SJSA1 (cell line): ENCODE data around the gene PIR. TPM values are rescaled to one million over a fixed set of nuclear protein-coding genes. Genes with fewer than 3 reads are reported as not detected.

Source experiments
- DNase-seq, 2 experiments: peaks; one replicate each; pipeline ENCODE4 v3.0.0-alpha.2; 2015 to 2020; ENCODE audit warnings: low spot score in 2 of 2, low read depth in 1 of 2
- H3K27ac ChIP-seq: fragments of 250-450 bp; sonication (Bioruptor Pico); 2 replicates; pipeline ENCODE4 v1.5.1; 2020; ENCODE audit warnings: mild to moderate bottlenecking, moderate library complexity
- H3K27me3 ChIP-seq: fragments of 250-450 bp; sonication (Bioruptor Pico); replicated peaks from 2 replicates; pipeline ENCODE4 v1.5.1; 2020; ENCODE audit warnings: mild to moderate bottlenecking, moderate library complexity
- H3K36me3 ChIP-seq: fragments of 250-450 bp; sonication (Bioruptor Pico); 2 replicates; pipeline ENCODE4 v1.5.1; 2020; ENCODE audit warnings: mild to moderate bottlenecking
- H3K4me1 ChIP-seq: fragments of 250-450 bp; sonication (Bioruptor Pico); replicated peaks from 2 replicates; pipeline ENCODE4 v1.6.1; 2021; ENCODE audit warnings: mild to moderate bottlenecking
- H3K4me3 ChIP-seq: fragments of 250-450 bp; sonication (Bioruptor Pico); 2 replicates; pipeline ENCODE4 v1.5.1; 2020; ENCODE audit warnings: mild to moderate bottlenecking
- H3K9me3 ChIP-seq: fragments of 250-450 bp; sonication (Bioruptor Pico); replicated peaks from 2 replicates; pipeline ENCODE4 v1.5.1; 2020; ENCODE audit warnings: mild to moderate bottlenecking
- total RNA-seq: library from RNA; depleted of rRNA; stranded (reverse); fragments of >200 nt; shearing (Covaris generic); gene quantifications from 2 replicates; pipeline ENCODE4 v1.2.3, GENCODE V29; 2014

The PIR gene
- total RNA-seq, 1 experiment from 2014 or later: 49.0 TPM

DNA sequence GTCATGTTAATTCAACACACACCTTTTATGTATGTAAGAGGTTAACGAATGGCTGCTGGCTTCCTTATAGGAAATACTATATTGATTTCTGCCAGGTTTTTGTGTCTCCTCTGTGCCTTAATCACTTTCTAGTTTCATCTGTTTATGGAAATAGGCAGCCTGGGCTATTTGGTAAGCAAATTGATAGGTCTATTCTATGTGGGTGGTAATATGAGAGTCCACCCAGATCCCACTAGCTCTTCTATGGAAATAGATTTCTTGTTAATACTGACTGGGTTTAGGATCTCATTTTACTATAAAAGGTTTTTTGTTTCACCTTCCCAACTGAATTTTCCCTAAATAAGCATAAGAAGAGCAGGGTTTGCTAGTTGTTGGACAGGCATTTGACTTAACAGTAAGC is 11.5 kb upstream of the PIR start:
- Histone ChIP-seq H3K36me3 (no peaks in the 10 kb centered on the region), H3K27ac (no peak overlapping the region), H3K4me3 (no peak overlapping the region), H3K9me3 (no peaks in the 10 kb centered on the region), H3K4me1 (no peaks in the 10 kb centered on the region), H3K27me3 (no peaks in the 10 kb centered on the region)
- DNase-seq: no peak

DNA sequence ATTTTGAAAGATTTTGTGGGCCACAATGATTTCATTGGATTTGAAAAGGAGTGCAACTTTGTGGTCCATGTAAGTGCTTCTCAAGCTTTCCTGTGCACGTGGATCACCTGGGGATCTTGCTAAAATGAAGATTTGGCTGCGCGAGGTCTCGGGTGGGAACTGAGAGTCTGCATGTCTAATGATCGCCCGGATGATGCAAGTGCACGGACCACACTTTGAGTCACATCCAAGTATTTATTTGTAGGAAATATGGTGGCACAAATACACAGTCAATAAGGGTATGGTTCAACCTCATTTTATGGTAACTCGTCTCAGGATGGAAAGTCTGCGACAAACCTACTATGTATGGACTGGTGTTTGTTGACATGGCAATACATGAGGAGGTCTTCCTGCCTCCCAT is 8.4 kb upstream of the PIR start:
- no peaks in the 10 kb centered on the region for H3K4me1 ChIP-seq
- no peak overlapping the region for H3K27ac ChIP-seq
- H3K4me3 ChIP-seq: no peak overlapping the region
- H3K27me3 ChIP-seq: no peaks in the 10 kb centered on the region
- H3K36me3 ChIP-seq: no peaks in the 10 kb centered on the region
- no peak for DNase-seq
- H3K9me3 ChIP-seq: no peaks in the 10 kb centered on the region

DNA sequence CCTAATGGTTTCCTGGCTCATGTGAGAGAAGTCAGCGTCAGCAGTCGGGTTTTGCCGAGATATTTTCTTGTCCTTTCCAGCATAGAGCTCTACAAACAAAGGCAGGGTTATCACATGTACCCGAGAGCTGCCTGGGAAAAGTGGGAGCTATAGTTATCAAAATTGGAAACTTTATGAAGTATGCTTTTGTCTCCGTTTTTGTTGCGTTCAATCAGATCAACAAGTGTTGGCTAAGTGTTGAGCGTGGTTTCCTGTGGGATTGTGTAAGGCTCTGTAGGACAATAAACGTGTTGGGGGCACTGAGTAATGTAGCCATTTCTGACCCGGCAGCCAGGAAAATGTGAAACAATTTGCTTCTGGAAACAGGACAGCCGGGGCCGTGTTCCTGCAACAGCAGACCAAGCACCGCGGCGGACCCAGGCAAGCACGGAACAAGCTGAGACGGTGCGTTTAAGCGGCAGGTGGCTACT is 7.4 kb upstream of the PIR start, which contains the start of gene BMX:
Gene BMX, plus strand, starts transcription at position 311 of the 470 bp plus-strand sequence. CDS start 7,547 bp downstream, outside the sequence.
- Histone ChIP-seq H3K9me3 (no peaks in the 10 kb centered on the region), H3K4me1 (no peaks in the 10 kb centered on the region), H3K27ac (no peak within 1 kb of the TSS), H3K36me3 (no peaks in the 10 kb centered on the region), H3K27me3 (no peaks in the 10 kb centered on the region), H3K4me3 (no peak within 1 kb of the TSS)
- no peak for DNase-seq

DNA sequence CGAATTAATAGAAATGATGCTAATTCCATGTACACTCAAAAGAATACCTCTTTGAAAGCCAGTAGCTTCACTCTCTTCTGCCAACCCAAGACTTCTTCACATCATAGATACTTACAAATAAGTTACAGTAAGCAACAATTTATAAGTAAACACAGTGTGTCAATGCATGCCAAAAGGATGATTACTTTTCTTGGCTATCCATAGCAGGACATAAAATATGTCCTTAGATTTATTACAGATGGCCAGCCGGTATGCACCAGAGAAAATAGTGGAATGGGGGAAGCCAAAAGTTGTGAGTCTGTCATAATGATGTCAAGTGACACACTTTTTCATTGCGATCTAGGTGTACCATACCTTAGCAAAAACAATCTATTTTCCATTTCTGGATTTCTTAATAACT is 6.8 kb upstream of the PIR start:
- Histone ChIP-seq H3K4me3 (no peak overlapping the region), H3K9me3 (no peaks in the 10 kb centered on the region), H3K36me3 (no peaks in the 10 kb centered on the region), H3K27ac (no peak overlapping the region), H3K27me3 (no peaks in the 10 kb centered on the region), H3K4me1 (no peaks in the 10 kb centered on the region)
- no peak for DNase-seq

DNA sequence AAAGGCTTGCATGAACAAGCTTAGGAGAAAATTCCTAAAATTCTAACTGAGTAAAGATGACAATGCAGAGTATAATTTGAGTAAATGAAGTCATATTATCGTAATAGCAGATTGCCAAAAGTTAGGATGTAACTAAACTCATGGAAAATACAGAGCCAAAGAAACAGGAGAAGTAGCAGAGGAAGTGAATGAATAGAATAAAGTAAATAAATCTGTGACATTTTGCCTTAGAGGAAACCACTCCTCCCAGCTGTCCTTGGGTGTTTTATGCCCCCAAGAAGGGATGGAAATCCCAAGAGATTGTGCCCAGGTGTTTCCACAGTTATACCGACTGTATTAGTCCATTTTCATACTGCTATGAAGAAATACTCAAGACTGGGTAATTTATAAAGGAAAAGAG is 5.6 kb upstream of the PIR start:
- H3K27me3 ChIP-seq: no peaks in the 10 kb centered on the region

DNA sequence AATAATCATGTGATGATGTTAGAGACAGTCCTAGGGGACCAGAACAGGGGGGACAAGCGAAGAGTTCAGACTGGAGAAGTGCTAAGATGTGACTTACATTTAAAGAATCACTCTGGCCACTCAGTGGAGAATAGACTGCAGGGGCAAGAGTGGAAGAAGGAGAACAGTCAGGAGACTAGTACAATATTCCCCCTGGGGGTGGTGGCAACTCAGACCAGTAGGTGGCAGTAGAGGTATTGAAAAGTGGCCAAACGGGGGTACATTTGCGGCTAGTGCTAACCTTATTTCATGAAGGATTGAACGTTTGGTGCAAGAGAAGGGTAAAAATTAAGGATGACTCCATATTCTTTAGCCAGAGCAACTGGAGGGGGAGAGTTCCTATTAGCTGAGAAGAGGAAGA is 4.7 kb upstream of the PIR start:
- no peaks in the 10 kb centered on the region for H3K36me3 ChIP-seq
- no peaks in the 10 kb centered on the region for H3K9me3 ChIP-seq
- H3K4me1 ChIP-seq: no peaks in the 10 kb centered on the region
- no peak overlapping the region for H3K27ac ChIP-seq
- H3K4me3 ChIP-seq: no peak overlapping the region
- no peaks in the 10 kb centered on the region for H3K27me3 ChIP-seq
- peak; percentile 9 to 44 for DNase-seq

More for the DNA sequence above, 5.6 kb upstream of the PIR start:
- Histone ChIP-seq H3K36me3 (no peaks in the 10 kb centered on the region), H3K27ac (no peak overlapping the region), H3K4me1 (no peaks in the 10 kb centered on the region), H3K4me3 (no peak overlapping the region), H3K9me3 (no peaks in the 10 kb centered on the region)
- no peak for DNase-seq

DNA sequence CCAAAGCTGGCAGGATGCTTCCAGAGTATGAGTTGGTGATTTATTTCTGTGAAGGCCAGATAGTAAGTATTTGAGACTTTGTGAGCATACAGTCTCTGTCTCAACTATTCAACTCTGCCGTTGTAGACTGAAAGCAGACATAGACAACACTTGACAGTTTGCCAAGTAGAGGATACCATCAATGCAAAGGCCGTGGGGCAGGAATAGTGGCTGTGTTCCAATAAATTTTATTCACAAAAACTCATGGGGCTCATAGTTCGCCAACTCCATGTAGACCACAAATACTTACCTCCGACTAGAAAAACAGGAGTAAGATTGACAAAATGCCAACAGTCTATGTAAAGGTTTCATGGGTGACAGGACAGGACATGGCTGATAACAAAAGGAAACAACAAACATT is 3.7 kb upstream of the PIR start:
- H3K27me3 ChIP-seq: no peaks in the 10 kb centered on the region
- H3K36me3 ChIP-seq: no peaks in the 10 kb centered on the region
- no peaks in the 10 kb centered on the region; the same call in 1 of the 2 replicates for H3K4me1 ChIP-seq
- no peak overlapping the region for H3K4me3 ChIP-seq
- no peak overlapping the region for H3K27ac ChIP-seq
- DNase-seq: no peak
- no peaks in the 10 kb centered on the region for H3K9me3 ChIP-seq

DNA sequence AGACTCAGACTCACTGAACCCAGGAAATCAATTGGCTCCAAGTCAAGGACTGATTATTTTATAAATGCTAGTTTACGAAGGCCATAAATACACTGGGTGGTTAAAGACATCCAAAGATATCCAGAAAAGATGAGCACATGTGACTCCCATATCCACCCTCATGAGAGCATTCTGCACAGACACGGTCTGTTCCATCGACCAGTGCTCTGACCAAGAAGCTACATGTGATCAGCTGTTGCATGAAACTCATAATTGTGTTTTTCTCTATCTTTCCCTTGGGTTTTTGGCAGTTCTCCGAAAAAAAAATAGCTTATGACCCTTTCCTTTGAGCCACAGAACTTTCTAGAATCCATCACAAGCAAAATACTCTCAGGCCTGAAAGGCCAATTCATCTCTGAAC is 2.7 kb upstream of the PIR start:
- H3K27me3 ChIP-seq: no peaks in the 10 kb centered on the region
- H3K4me3 ChIP-seq: no peak overlapping the region
- no peak for DNase-seq
- H3K36me3 ChIP-seq: 0 out of 2 replicates have a peak, but pooled peaks cover 3% of the 10 kb centered on the region
- no peaks in the 10 kb centered on the region for H3K9me3 ChIP-seq
- H3K4me1 ChIP-seq: no peaks in the 10 kb centered on the region; the same call in 1 of the 2 replicates
- H3K27ac ChIP-seq: no peak overlapping the region

DNA sequence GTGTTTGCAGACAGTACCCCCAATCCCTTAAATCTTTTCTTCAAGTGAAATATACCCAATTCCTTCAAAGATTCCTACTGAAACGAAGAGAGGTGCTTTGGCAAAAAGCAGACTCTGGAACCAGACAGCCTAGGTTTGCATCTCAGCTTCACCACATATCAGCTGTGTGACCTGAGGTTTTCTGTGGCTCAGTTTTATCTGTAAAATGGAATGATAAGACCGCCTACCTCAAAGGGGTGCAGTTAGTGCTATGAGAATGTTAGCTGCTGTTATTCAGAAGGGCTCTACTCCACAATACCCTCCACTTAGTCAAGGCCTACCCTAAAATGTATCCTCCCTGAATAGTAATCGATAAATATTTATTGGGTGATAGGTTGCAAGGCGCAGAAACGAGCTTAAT is 664 bp downstream of the PIR start:
- Histone ChIP-seq H3K36me3 (0 out of 2 replicates have a peak, but pooled peaks cover 3% of the 10 kb centered on the region), H3K27ac (peak overlapping the region; percentile 85), H3K4me3 (peak overlapping the region; percentile 50), H3K9me3 (no peaks in the 10 kb centered on the region), H3K27me3 (no peaks in the 10 kb centered on the region), H3K4me1 (no peaks in the 10 kb centered on the region; the same call in 1 of the 2 replicates)
- no peak for DNase-seq

DNA sequence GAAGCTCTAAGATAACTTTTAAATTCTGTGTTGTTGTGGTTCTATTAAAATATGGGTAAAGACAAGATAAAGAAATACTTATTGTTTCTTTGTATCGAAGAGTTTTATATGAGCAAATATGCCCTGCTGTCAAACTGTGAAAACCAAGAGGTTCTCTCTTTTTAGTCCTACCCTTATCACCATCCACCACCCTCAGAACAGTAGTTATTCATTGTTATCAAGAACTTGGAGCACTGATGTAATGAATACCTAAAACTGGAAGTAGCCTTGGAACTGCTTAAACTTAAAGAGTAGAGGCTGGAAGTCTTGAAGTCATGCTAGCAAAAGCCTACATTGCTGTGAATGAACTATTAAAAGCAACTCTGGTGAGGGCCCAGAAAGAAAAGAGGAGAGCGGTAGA is 9.2 kb downstream of the PIR start:
- no peaks in the 10 kb centered on the region for H3K9me3 ChIP-seq
- no peak overlapping the region for H3K27ac ChIP-seq
- H3K36me3 ChIP-seq: no peaks in the 10 kb centered on the region
- H3K4me1 ChIP-seq: no peaks in the 10 kb centered on the region
- H3K27me3 ChIP-seq: no peaks in the 10 kb centered on the region
- no peak for DNase-seq
- no peak overlapping the region for H3K4me3 ChIP-seq

DNA sequence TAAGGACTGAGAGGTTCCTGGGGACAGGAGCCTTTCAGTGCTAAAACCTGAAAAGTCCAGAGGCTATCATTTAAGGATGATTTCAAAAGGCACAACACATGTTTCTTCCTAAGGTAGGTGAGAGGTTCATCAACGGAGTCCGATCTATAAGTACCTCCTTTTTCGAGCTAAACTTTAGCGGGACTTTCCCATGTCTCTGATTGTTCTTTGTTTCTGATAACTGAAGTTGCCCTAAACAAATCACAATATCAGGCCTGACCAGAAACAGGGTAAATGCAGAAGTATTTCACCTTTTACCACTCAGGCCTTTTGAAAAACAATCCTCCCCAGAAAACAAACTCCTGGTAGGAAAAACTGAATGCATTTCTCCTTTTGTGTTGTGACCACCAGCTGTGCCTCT is 17.6 kb downstream of the PIR start:
- Histone ChIP-seq H3K4me3 (no peak overlapping the region), H3K36me3 (no peaks in the 10 kb centered on the region), H3K9me3 (no peaks in the 10 kb centered on the region), H3K27ac (0 out of 2 replicates have a peak overlapping the region, but pooled peaks have one; percentile 55), H3K27me3 (no peaks in the 10 kb centered on the region), H3K4me1 (peaks cover 10% of the 10 kb centered on the region)
- DNase-seq: no peak

DNA sequence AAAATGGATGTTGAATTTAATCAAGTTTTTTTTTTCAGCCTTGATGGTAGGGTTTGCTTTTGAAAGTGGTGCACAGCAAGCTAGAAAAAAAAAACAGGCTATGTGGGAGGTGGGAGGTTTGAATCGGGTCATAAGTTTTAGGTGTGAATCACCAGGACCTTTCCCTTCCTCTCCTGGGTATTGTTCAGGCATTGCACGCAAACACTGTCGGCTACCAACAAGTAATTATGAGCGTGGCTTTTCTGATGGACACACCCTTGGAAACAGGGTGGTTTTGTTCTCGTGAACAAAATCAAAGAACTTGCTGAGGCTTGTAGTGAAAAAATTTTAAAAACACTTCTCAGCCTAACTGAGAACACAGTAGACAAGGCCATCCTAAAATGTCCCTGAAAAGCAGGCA is 18.1 kb downstream of the PIR start:
- H3K4me1 ChIP-seq: peaks cover 10% of the 10 kb centered on the region
- H3K9me3 ChIP-seq: no peaks in the 10 kb centered on the region
- H3K4me3 ChIP-seq: no peak overlapping the region
- peak overlapping the region; percentile 55; the same call in 1 of the 2 replicates for H3K27ac ChIP-seq
- DNase-seq: peak in 1 of 2 experiments; percentile 19
- H3K27me3 ChIP-seq: no peaks in the 10 kb centered on the region
- no peaks in the 10 kb centered on the region for H3K36me3 ChIP-seq

DNA sequence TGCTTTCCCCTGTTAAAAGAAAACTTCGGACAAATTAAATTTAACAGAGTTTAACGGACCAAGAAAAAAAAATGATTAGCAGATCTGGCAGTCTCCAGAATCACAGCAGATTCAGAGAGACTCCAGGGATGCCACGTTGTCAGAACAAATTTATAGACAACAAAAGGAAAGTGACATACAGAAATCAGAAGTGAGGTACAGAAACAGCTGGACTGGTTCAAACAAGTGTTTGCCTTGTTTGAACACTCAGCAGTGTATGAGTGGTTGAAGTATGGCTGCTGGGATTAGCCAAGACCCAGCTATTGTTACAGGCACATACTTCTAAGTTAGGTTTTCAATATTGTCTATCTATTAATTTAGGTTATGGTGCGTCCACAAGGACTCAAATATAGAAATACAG is 19.1 kb downstream of the PIR start:
- no peak for DNase-seq
- H3K27me3 ChIP-seq: no peaks in the 10 kb centered on the region
- peaks cover 10% of the 10 kb centered on the region for H3K4me1 ChIP-seq
- no peaks in the 10 kb centered on the region for H3K36me3 ChIP-seq
- H3K27ac ChIP-seq: no peak overlapping the region
- no peaks in the 10 kb centered on the region for H3K9me3 ChIP-seq
- no peak overlapping the region for H3K4me3 ChIP-seq

DNA sequence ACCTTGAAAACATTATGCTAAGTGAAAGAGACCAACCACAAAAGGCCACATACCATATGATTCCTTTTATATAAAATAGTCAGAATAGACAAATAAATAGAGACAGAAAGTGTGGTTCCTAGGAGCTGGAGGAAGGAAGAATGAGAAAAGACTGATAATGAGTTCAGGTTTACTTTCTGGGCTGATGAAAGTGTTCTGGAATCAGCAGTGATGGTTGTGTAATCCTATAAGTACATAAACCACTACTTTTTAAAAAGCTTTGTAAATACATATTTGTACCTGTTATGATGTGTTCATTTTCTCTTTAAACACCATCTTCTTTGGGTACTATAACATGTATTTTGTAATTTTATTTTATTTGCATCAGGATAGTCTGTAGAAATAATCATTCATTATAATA is 20.6 kb downstream of the PIR start:
- Histone ChIP-seq H3K27ac (no peak overlapping the region), H3K36me3 (no peaks in the 10 kb centered on the region), H3K27me3 (no peaks in the 10 kb centered on the region), H3K9me3 (no peaks in the 10 kb centered on the region), H3K4me3 (no peak overlapping the region), H3K4me1 (peaks cover 10% of the 10 kb centered on the region)
- no peak for DNase-seq

DNA sequence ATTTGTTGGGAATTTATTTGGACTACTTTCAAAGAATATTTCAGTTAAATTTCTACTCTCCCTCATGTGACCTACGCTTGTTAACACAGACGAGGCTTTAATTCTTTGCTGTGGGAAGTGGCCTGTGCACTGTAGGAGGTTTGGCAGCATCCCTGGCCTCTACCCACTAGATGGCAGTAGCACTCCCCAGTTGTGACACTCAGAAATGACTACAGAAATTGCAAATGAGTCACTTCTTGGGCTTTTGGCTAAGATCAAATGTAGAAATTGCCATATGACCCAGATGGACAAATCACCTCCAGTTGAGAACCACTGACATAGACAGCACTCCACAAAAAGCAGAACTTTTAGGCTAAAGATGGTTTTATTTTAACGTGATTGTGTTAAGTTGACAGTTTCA is 22.1 kb downstream of the PIR start:
- peaks cover 10% of the 10 kb centered on the region for H3K4me1 ChIP-seq
- H3K9me3 ChIP-seq: no peaks in the 10 kb centered on the region
- no peak overlapping the region for H3K4me3 ChIP-seq
- no peaks in the 10 kb centered on the region for H3K36me3 ChIP-seq
- H3K27me3 ChIP-seq: no peaks in the 10 kb centered on the region
- no peak overlapping the region for H3K27ac ChIP-seq
- DNase-seq: peak; percentile 20 to 45
